Stimulated activated CD8-positive, alpha-beta memory T cell treated with anti-CD3 and anti-CD28 coated beads, Interleukin-15, amount 100 ng/mL, for 4 hours (primary cell): ENCODE data around the gene EIF1AX.
"Not testable (repeated sequence)": the region's sequence is repeated elsewhere in the genome, so short reads cannot be mapped to it uniquely, and the experiment has no call there.

Experiments used
- DNase-seq, 2 donors: peaks; one replicate each; pipeline ENCODE4 v3.0.0-alpha.2; 2020; ENCODE audit warnings: low read depth in 2 of 2

EIF1AX gene, protein sequence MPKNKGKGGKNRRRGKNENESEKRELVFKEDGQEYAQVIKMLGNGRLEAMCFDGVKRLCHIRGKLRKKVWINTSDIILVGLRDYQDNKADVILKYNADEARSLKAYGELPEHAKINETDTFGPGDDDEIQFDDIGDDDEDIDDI

DNA sequence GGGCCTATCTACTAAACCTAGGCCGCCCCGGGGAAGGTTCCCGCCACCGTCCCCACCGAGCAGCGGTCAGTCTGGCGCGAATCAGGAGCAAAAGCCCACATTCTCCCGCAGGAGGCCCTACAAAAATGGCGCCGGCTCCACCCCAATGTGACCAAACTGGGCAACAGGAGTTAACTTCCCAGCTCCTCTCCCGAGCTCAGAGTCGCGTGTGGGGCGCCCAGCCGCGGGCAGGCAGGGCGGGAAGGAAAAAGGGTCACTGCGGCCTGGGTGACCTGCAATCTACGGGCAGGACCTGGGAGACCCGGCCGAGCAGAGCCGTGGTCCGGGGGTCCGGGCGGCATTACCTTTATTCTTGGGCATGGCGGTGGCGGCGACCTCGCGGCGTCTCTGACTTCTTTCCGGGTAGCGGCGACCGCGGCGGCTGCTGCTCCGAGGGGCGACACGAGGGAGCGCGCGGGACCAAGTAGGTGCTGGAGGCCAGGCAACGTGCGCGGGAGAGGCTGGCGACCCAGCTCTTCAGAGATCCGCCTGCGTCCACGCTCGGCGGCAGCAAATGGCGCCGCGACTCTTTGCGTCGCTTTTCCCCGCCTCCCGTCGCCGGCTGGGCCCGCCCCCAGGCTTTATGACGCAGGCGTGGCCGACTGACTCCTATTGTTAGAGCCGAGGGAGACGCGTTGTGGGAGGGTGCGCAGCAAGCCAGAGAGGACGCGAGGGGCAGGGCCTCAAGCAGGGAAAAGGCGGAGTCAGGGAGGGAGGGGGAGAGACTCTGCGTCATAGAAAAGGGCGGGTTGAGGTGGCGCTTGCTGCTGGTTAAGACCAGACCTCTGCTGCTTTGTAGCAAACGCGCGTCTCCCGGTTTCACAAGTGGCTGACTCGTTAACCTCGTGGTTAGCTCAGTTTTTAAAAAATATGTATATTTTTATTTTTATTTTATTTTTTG lies at the start of gene EIF1AX:
Gene EIF1AX, minus strand, starts transcription at position 558 of the 940 bp plus-strand sequence. Its CDS starts 198 bp downstream, at position 360.
- peak; percentile 91 to 97 for DNase-seq

DNA sequence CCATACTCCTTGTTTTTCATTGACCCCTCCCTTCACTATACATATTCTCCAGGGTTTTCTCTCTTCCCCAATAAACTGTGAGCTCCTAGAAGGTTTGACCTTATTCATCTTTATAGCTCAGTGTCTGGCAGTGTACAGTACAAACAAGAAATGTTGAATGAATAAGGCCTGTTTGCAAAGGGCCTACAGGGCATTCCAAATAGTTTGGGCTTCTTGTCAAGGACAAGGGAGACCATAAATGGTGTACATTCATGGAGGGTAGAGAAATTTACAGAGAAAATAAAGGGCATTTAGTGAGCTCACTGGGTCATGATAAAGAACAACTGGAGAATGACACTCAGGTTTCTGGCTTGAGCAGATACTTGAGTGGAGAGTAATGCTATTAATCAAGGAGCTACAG lies 47.5 kb upstream of the EIF1AX start:
- no peak for DNase-seq

DNA sequence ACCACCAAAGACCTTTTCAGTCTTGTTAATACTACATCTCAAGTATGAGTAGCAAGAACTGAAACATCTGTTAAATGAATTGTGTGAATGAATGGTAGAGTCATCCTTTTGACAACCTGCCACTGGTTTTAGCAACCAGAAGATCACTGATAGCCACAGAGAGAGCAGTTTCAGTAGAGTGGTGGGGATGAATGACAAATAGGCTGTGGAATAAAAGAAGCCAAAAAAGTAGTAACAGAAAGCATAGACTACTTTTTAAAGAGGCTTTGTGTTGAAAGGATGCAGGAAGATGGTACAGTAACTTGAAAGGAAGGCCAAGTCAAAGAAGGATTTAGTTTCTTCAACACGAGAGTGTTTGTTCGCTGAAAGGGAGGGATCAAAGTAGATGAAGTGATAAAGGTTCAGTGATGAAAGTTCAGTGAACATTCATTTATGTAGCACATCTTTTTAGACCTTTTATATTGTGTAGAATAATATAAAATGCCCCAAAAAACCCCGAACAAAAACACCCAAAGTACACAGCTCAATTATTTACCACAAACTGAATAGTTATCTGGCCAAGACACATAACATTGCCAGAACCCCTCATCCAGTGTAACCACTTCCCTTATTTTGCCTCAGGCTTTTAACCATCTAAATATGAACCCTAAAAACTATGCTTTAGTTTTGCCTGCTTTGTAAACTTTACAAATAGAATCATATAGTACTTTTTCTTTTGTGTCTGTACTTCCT lies 40.1 kb upstream of the EIF1AX start:
- no peak for DNase-seq

DNA sequence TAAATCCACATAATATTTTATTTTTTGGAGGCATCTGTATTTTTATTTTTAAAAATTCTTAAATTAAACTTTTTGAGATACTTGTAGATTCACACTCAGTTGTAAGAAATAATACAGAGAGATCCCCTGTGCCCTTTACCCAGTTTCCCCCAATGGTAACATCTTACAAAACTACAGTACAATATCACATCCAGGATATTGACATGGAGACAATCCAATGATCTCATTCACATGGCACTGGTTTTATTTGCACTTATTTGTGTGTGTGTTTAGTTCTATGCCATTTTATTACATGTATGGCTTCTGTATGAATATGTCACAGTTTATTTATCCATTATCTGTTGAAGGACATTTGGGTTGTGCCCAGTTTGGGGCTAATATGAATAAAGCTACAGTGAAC lies 35.5 kb upstream of the EIF1AX start:
- no peak for DNase-seq

DNA sequence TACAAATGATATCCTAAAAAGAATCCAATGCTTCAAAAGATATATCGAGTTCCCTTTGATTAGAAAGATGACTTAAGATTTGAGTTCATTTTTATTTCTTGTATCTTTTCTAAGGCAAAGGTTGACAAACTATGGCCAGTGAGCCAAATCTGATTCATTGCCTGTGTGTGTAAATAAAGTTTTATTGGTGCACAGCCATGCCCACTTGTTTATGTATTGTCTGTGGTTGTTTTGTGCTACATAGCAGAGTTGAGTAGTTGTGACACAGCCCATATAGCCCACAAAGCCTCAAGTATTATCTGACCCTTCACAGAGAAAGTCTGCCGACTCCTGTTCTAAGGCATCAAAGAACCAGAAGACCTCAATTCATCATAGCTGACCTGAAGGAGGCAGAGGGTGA lies 32.2 kb upstream of the EIF1AX start:
- no peak for DNase-seq

DNA sequence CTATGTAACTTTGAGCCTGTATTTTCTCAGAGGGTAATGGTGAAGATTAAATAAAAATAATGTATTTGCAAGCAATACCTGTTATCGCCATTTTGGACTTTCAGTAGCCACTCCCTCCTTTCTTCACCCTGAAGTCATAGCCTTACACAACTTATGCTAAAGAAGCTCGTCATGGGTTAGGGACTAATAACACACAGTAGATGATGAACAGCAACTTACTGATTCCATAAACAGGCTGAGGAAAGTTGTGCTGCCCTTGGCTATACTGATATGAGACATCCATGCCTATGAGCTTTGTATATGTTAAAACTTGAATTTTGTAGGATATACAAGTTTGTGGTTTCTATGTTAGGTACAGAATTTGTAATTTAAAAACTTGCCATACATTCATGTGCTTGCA lies 31.7 kb upstream of the EIF1AX start:
- DNase-seq, result no peak

DNA sequence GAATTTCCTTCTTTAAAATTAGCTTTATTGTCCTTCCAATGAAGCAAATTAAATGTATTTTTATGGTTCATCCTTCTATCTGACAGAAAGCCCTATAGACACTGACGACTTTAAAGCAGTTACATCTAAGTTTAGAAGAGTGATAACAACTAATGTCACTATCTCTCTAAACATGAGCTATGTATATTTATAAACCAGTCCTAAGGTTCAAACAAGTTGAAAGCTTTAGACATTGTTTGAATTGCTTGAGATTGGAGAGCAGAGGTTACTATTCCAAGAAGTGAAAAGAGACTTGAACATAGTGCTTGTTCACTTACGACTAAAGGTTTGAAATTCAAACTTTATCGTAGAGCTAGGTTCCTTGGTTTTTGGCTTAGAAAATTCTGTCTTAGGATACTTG lies 30.2 kb upstream of the EIF1AX start:
- no peak for DNase-seq

DNA sequence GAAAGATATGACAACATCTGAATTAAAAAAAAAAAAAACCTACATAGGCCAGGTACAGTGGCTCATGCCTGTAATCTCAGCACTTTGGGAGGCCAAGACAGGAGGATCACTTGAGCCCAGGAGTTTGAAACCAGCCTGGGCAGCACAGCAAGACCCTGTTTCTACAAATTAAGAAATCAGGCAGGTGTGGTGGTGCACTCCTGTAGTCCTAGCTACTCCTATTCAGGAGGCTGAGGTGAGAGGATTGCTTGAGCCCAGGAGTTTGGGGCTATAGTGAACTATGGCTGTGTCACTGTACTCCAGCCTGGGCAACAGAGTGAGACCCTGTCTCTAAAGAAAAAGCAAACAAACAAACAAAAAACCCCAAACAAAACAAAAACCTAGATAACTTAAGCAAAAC lies 20.9 kb upstream of the EIF1AX start:
- not testable (repeated sequence) for DNase-seq

DNA sequence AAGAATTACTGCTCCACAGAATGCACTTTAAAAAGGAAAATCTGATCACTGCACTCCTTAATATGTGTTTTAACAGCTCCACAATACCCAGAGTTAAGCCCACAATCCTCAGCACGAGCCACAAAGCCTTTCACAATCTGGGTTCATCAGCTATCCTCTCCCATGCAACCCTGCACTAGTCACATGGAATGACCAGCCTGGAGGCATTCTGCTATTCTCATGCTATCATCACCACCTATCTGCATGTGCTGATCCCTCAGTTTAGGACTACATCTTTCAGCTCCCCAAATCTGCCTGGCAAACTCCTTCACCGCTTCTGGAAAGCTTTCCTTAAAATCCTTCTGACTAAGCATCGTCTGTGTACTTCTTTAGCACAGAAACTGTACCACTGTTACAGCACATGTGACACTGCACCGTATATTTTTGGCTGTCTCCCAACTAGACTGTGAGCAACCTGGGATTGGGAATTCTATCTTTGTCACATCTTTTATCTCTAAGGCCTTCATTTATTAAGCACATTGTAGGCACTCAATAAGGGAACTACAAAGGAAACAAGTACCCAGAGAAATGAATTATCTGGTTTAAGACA lies 18.3 kb upstream of the EIF1AX start:
- DNase-seq, result no peak

DNA sequence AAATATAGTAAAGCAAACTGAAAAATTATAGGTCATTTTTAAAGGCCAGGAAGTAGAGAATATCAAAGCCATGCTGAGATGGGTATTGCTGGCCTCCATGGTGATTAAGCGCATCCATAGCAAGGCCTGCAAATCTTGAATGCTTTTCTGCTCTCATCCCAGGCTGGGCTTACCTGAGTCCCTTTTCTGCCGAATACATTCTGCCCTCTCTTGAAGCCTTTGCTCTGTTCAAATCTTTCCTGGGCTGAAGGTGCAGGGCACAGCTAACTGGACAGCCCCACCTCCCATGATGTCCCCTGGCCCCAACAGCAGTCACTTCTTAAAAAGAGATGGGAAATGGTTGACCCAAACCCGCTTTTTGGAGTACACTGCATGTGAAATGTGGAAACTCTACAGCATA lies 10.1 kb upstream of the EIF1AX start:
- DNase-seq, result no peak

DNA sequence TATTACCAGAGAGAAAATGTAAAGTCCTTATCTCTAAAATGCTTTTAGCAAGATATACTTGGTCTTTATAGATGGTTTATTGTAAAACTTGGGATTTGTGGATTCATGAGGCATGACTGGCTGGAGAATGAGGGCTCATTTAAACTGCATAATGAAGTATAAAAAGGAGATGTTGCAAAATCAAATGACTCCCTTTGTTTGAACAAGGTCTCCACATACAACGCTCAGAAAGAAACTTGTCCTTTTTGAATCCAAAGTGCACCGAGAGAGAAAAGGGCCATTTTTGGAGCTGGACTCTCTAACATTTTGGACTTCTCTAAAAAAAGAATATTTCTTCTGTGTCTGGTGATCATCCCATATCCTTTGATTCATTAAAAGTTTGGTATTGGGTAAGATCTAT lies 7.7 kb upstream of the EIF1AX start:
- no peak for DNase-seq

DNA sequence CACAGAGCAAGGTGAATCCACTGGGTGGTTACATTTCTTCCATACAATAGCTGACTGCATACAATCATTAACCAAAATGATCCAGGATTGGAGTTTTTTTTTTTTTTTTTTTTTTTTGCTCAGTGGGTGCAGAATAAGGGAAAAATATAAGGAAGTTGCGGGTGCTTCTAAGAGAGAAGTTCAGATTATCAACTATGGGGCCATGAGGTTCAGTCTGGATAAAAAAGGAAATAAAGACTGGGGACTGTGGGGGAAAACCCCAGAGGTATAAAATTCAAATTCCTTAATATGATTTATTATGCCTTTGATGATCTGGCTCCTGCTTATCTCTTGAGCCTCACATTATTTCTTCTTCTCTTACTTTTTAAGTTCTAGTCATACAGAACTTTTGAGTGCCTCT lies 5.9 kb upstream of the EIF1AX start:
- DNase-seq, result no peak

DNA sequence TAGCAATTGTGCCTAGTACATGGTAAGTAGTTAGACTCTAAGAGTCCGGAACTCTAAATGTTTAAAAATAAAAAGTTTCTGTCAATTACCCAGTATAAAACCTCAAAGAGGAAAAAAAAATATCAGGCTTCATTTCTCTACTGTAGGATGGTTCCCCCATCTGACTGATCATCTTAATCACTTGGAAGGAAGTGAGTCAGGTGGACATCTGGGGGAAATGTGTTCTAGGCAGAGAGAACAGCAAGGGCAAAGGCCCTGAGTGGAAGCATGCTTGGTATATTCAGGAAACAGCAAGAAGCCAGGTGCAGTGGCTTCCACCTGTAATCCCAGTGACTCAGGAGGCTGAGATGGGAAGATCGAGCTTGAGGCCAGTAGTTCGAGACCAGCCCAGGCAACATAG lies 2.9 kb upstream of the EIF1AX start:
- no peak for DNase-seq

DNA sequence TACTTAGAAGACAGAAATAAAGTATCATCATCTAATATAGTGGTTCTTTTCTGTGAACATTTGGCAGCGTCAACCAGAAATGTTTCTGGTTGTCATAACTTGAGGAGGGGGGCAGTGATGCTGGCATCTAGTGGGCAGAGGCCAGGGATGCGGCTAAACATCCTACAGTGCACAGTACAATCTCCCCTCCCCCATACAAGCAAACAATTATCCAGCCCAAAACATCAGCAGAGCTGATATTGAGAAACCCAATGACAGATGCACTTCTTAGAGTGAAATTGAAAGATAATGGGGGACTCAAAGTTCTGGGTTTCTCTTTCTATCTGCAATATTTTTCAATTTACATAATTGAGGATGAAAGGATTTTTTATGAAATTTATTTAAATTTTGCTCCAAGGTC lies 1.9 kb upstream of the EIF1AX start:
- no peak for DNase-seq

DNA sequence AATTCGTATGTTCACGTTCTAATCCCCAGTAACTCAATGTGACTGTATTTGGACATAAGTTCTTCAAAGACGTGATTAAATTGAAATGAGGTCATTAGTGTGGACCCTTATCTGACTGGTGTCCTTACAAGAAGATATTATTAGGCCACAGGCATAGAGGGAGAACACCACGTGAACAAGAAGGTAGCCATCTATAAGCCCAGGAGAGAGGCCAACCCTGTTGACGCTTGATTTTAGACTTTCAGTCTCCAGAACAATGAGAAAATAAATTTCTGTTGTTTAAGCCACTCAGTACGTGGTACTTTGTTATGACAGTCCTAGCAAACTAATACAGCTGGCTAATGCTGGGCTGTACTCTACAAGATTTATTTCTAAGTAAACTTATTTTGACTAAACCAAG lies 1.5 kb upstream of the EIF1AX start:
- no peak for DNase-seq

DNA sequence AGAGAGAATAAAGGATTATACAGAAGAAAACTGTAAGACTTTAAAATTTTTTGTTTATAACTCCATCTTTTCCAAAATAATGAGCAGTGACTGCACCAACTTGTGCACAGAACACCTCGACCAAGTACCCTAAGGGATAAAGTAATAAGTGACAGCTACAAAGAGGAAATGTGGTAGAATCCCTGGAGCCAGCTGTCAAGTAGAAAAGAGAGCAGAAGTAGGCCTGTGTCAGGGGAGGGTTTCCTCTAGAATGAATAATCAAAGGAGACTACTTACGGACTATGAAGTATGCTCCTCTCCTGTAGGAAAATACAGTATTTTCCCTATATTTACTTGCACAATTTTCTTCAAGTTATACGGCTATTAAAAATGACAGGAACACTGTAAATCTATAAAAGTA lies 1.2 kb downstream of the EIF1AX start:
- no peak for DNase-seq

DNA sequence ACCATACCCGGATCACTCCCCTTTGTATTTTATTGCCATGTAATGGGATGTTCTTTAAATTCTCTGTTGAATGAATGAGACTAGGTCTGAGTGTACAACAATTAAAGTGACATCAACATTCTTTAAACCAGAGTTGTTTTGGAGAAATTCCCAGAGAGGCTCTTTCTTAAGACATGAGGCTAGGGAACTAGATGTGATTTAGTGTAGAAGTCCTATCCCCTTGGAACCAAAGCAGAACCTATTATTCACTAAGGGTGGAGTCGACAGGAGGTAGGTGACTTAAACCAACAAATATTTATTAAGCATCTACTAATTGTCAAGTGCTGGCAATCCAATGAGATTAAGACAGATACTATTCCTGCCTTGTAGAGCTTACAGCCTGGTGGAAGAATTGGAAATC lies 1.7 kb downstream of the EIF1AX start:
- no peak for DNase-seq

DNA sequence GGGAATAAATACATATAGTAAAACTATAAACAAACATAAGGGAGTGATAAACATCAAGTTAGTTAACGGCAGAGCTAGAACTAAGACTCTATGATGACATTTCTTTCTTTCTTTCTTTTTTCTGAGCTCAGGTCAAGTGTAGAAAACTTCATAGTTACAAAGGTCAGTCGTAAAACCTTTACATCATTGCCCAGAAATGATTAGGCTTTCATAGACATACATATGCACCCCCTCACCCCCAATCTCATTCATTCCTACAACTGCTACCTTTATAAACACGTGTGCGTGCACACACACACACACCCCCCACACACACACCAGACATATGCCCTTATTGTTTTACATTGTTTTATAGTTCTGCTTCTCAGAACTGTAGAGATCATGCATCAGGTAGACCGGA lies 5.7 kb downstream of the EIF1AX start:
- no peak for DNase-seq

DNA sequence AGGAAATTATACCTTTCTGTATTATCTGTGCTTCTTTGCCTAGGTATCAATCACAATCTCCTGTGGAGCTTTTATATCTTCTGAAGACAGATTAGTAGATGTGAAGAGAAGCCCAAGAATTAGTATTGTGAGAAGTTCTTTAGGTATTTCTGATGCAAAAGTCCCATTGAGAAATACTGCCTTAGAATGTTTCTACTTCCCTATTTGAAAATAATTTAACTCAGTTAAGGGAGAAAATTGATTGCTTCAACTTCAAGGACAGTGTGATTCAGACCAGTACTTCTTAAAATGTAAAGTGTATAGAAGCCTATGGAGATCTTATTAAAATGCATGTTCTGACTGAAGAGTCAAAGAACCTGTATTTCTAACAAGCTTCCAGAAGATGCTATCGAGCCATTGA lies 9.0 kb downstream of the EIF1AX start:
- DNase-seq, result no peak

DNA sequence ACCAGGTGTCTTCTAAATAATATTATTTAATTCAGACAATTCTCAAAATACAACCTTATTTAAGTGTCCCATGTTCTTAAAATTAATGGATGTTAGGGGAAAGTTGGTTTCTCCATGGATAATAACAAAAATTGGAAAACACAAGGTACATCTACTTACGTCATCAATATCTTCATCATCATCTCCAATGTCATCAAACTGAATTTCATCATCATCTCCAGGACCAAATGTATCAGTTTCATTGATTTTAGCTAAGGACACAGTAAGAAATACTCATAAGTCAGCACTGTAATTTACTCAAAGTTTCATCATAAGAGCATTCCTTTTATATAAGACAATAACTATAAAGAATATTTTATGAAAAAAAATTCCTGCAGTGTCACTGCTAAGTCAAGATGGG lies 11.3 kb downstream of the EIF1AX start:
- DNase-seq, result no peak

DNA sequence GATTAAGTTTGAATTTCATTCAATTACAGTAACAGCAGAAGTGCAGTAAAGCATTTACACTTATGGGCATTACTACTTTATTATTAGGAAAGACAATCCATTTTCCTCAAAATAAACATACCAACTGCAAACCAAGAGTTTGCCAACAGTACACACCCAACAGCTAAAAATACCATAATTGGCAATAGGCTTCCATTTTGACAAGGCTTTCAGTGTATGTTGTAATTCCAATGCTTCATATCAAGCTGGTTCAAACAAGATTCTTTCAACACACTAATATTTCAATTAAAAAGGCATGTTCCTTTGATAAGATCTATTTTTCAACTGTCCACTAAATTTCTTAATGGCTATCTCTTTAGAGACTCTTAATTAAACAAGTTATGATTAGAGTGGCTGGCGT lies 12.1 kb downstream of the EIF1AX start:
- no peak for DNase-seq

DNA sequence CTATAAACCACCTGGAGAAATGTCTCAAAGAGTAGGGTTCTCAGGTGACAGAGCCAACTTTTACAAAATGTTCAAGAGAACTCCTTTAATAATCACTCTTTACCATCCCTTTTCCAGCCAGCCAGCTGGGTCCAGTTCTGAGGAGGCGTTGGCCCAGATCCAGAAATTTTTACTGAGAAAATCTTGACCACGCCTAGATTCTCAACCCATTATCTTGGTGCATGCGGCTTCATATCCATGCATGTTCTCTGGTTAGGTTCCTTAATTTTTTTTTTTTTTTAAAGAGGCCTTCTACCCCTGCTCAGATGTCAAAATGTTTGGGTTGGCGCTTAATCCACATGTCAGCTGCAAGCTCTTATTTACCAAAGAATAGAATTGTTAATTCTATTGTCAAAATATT lies 13.0 kb downstream of the EIF1AX start:
- DNase-seq, result no peak
